H54 (cell line): ENCODE measurements around the gene ACOT11.
A peak's percentile ranks its signal among the peaks of the same experiment; 100 is the strongest.
"Not testable (repeated sequence)": the region's sequence is repeated elsewhere in the genome, so short reads cannot be mapped to it uniquely, and the experiment has no call there.

Source experiments
- DNase-seq: peaks from one replicate; pipeline ENCODE4 v3.0.0; 2011; ENCODE audit warnings: low spot score, mixed read lengths; ENCODE audit not compliant: insufficient read length
- FAIRE-seq: peaks from 3 replicates; lab custom pipeline; 2011; peaks lifted over from hg19 to GRCh38; lab: Jason Lieb, UNC
- POLR2A ChIP-seq: IDR thresholded peaks from 2 replicates; pipeline ENCODE4 v1.6.1; 2011; ENCODE audit warnings: low read depth, mild to moderate bottlenecking, low read length

ACOT11 gene

GRCh38 chr1:54547601-54548388, at the start of gene ACOT11:
Gene ACOT11 (plus strand): TSS chr1:54548228. CDS start chr1:54548310, 82 bp downstream.
- TF ChIP-seq POLR2A = no peak
- DNase-seq (no peak), FAIRE-seq (no peak)

- no peak for TF ChIP-seq POLR2A
- FAIRE-seq (no peak), DNase-seq (no peak)
Observed at GRCh38 chr1:54498383-54499096, 49.5 kb upstream of the ACOT11 start.

GRCh38 chr1:54499097-54499359, 49.0 kb upstream of the ACOT11 start:
- no peak for DNase-seq
- FAIRE-seq = no peak

GRCh38 chr1:54499360-54500106, 48.5 kb upstream of the ACOT11 start:
- DNase-seq = peak; percentile 45
- FAIRE-seq = no peak
- TF ChIP-seq POLR2A = no peak

More at GRCh38 chr1:54499097-54499359, 49.0 kb upstream of the ACOT11 start:
- TF ChIP-seq POLR2A = no peak

GRCh38 chr1:54500107-54500431, 48.0 kb upstream of the ACOT11 start:
- TF ChIP-seq POLR2A = no peak
- DNase-seq (no peak), FAIRE-seq (no peak)

GRCh38 chr1:54501849-54502248, 46.2 kb upstream of the ACOT11 start:
- FAIRE-seq (no peak), DNase-seq (no peak)
- TF ChIP-seq POLR2A = no peak

GRCh38 chr1:54502342-54502741, 45.7 kb upstream of the ACOT11 start:
- TF ChIP-seq POLR2A = no peak
- DNase-seq (no peak), FAIRE-seq (no peak)

- peak; percentile 69 for DNase-seq
- no peak for TF ChIP-seq POLR2A
- FAIRE-seq = peak; percentile 23
Observed at GRCh38 chr1:54506594-54506993, 41.4 kb upstream of the ACOT11 start.

- no peak for TF ChIP-seq POLR2A
- FAIRE-seq (no peak), DNase-seq (no peak)
Observed at GRCh38 chr1:54507033-54507870, 40.8 kb upstream of the ACOT11 start.

- no peak for DNase-seq
- FAIRE-seq = no peak
- TF ChIP-seq POLR2A = no peak
Observed at GRCh38 chr1:54510715-54511270, 37.2 kb upstream of the ACOT11 start.

GRCh38 chr1:54513921-54514580, 34.0 kb upstream of the ACOT11 start:
- not testable (repeated sequence) for DNase-seq, FAIRE-seq

- DNase-seq (no peak), FAIRE-seq (no peak)
- TF ChIP-seq POLR2A = no peak
Observed at GRCh38 chr1:54516249-54516920, 31.6 kb upstream of the ACOT11 start.

GRCh38 chr1:54517496-54517895, 30.5 kb upstream of the ACOT11 start:
- FAIRE-seq = no peak
- no peak for TF ChIP-seq POLR2A

More at GRCh38 chr1:54517496-54517895, 30.5 kb upstream of the ACOT11 start:
- no peak for DNase-seq
